GM19099 (cell line): Measurements from ENCODE around the gene FAM90A26.
"Not testable (repeated sequence)": the region's sequence is repeated elsewhere in the genome, so short reads cannot be mapped to it uniquely, and the experiment has no call there.

Experiments used
- POLR2A ChIP-seq: IDR thresholded peaks from 3 replicates; pipeline ENCODE4 v1.6.1; 2011; ENCODE audit warnings: low read depth; ENCODE audit not compliant: insufficient read length; ENCODE audit errors: extremely low read depth

The FAM90A26 gene, protein sequence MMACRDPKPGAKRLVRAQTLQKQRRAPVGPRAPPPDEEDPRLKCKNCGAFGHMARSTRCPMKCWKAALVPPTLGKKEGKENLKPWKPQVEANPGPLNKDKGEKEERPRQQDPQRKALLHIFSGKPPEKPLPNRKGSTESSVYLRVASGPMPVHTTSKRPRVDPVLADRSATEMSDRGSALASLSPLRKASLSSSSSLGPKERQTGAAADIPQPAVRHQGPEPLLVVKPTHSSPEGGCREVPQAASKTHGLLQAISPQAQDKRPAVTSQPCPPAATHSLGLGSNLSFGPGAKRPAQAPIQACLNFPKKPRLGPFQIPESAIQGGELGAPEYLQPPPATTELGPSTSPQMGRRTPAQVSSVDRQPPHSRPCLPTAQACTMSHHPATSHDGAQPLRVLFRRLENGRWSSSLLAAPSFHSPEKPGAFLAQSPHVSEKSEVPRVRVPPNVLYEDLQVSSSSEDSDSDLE

GRCh38 chr4:9169791-9170459 lies at the start of gene FAM90A26:
TSS of gene FAM90A26 (plus strand) at chr4:9170409. CDS start at chr4:9173173, 2,764 bp downstream.
- TF ChIP-seq POLR2A = not testable (repeated sequence)

- TF ChIP-seq POLR2A = no peak
Measured at GRCh38 chr4:9143421-9144080, 26.7 kb upstream of the FAM90A26 start.

DNA sequence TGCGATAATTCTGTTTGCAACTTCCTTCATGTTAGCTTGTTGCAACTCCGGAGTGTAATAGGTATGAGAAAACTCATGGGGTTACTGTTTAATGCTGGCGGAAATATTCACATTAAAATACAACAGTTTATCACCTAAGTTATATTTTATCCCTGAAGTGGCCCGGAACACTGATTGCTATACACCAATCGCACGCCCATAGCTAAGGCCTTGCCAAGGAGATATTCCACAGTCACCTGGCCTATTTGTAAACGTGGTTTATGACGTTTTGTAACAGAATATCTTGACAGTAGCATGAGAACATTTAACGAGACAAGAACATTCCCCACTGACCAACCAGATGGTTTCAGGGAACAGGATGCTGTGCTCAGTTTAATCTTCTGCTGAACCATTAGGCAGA lies 23.2 kb upstream of the FAM90A26 start:
- TF ChIP-seq POLR2A = no peak

GRCh38 chr4:9210357-9210756 lies 40.1 kb downstream of the FAM90A26 start, which contains the start of gene USP17L10:
TSS of gene USP17L10 (plus strand) at chr4:9210657. CDS start at chr4:9210657, 0 bp downstream.
- TF ChIP-seq POLR2A = not testable (repeated sequence)

DNA sequence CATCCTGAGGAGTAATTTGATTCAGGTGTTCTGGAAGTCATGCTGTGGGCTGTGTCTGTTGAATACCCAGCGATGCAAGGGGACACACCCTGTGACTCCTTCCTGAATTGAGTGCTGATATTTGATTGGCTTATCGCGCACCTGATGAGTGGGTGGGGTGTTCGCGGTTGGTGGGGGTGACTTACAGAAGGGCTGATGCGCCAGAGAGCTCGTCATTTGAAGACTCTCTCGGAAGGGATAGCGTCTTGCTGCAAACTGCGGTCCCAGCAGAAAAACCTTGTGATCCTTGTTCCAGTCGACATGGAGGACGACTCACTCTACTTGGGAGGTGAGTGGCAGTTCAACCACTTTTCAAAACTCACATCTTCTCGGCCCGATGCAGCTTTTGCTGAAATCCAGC lies 44.9 kb downstream of the FAM90A26 start, which contains the start of gene USP17L11:
Gene USP17L11, plus strand, starts transcription at position 301 of the 400 bp plus-strand sequence. Its CDS starts 0 bp downstream, at position 301.
- not testable (repeated sequence) for TF ChIP-seq POLR2A

- TF ChIP-seq POLR2A = not testable (repeated sequence)
Measured at GRCh38 chr4:9219852-9220251, 49.6 kb downstream of the FAM90A26 start, which contains the start of gene USP17L12. TSS of gene USP17L12 (plus strand) at chr4:9220152. CDS start at chr4:9220152, 0 bp downstream.

DNA sequence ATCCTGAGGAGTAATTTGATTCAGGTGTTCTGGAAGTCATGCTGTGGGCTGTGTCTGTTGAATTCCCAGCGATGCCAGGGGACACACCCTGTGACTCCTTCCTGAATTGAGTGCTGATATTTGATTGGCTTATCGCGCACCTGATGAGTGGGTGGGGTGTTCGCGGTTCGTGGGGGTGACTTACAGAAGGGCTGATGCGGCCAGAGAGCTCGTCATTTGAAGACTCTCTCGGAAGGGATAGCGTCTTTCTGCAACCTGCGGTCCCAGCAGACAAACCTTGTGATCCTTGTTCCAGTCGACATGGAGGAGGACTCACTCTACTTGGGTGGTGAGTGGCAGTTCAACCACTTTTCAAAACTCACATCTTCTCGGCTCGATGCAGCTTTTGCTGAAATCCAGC lies 54.4 kb downstream of the FAM90A26 start, which contains the start of gene USP17L13:
Gene USP17L13, plus strand, starts transcription at position 301 of the 400 bp plus-strand sequence. Its CDS starts 0 bp downstream, at position 301.
- TF ChIP-seq POLR2A = not testable (repeated sequence)
